Muscle of leg (tissue), 11 donors: ENCODE data around the gene CXCR4. TPM values are rescaled to one million over a fixed set of nuclear protein-coding genes. Genes with fewer than 3 reads are reported as not detected.

ENCODE experiments used
- DNase-seq: peaks from one replicate; pipeline ENCODE4 v3.0.0; 2013
- H3K27ac ChIP-seq: one replicate; pipeline ENCODE4 v1.5.1; 2013; ENCODE audit warnings: mild to moderate bottlenecking, low read length, control low read depth
- H3K27me3 ChIP-seq: one replicate; pipeline ENCODE4 v1.6.1; 2013; ENCODE audit warnings: low read length; ENCODE audit not compliant: control insufficient read depth, insufficient read depth
- H3K36me3 ChIP-seq: one replicate; pipeline ENCODE4 v1.6.1; 2013; ENCODE audit warnings: low read length; ENCODE audit not compliant: control insufficient read depth, insufficient read depth
- H3K4me1 ChIP-seq: one replicate; pipeline ENCODE4 v1.6.1; 2013; ENCODE audit warnings: low read length; ENCODE audit not compliant: control insufficient read depth, insufficient read depth
- H3K4me3 ChIP-seq: one replicate; pipeline ENCODE4 v1.5.1; 2013; ENCODE audit warnings: low read length, control low read depth
- H3K9me3 ChIP-seq: replicated peaks from 2 replicates; pipeline ENCODE4 v1.6.1; 2013; ENCODE audit warnings: low read depth, low read length; ENCODE audit not compliant: control insufficient read depth
- WGBS: methylation state at CpG from one replicate; pipeline ENCODE4 v1.1.5; 2013; ENCODE audit warnings: missing lambda C conversion rate; ENCODE audit not compliant: insufficient coverage; 5-methylcytosine and 5-hydroxymethylcytosine counted together
- polyA plus RNA-seq, 8 donors: library from polyadenylated mRNA; unstranded; fragments of 120-200 nt; gene quantifications; one replicate each; pipeline versions ENCODE4 v1.2.1 to v1.2.3, GENCODE V29; 2013; ENCODE audit warnings: inconsistent platforms in 1 of 8, low replicate concordance in 1 of 8; ENCODE audit not compliant: insufficient read length in 8 of 8, insufficient read depth in 1 of 8
- total RNA-seq: library from RNA; stranded (reverse); fragments of 120-200 nt; gene quantifications from one replicate; pipeline ENCODE4 v1.2.4, GENCODE V29; 2013

Gene CXCR4
- total and polyA plus RNA-seq, 9 donors: 23.1 to 38.1 (median 31.8) TPM

GRCh38 chr2:136116151-136116812, 1.7 kb downstream of the CXCR4 start:
- peak; percentile 52 for DNase-seq
- WGBS: 0% methylated on average over 4 of the region's 30 CpGs
- Histone ChIP-seq H3K4me1 (peaks cover 20% of the 10 kb centered on the region), H3K4me3 (peak overlapping the region; percentile 64), H3K9me3 (no peaks in the 10 kb centered on the region), H3K27me3 (peaks cover 36% of the 10 kb centered on the region), H3K27ac (peak overlapping the region; percentile 1), H3K36me3 (peaks cover 7% of the 10 kb centered on the region)

- no peaks in the 10 kb centered on the region for H3K9me3 ChIP-seq
- no peak for DNase-seq
- peak overlapping the region; percentile 11 for H3K4me3 ChIP-seq
- H3K36me3 ChIP-seq: peaks cover 7% of the 10 kb centered on the region
- H3K27me3 ChIP-seq: peaks cover 36% of the 10 kb centered on the region
- no peak overlapping the region for H3K27ac ChIP-seq
- 87% methylated on average over 10 of the region's 12 CpGs for WGBS
- peaks cover 20% of the 10 kb centered on the region for H3K4me1 ChIP-seq
Observed at GRCh38 chr2:136115183-136115761, 2.7 kb downstream of the CXCR4 start.

GRCh38 chr2:136114382-136114781, 3.6 kb downstream of the CXCR4 start:
- Histone ChIP-seq H3K27ac (no peak overlapping the region), H3K27me3 (peaks cover 32% of the 10 kb centered on the region), H3K9me3 (no peaks in the 10 kb centered on the region), H3K4me1 (peaks cover 15% of the 10 kb centered on the region), H3K36me3 (peaks cover 7% of the 10 kb centered on the region), H3K4me3 (no peak overlapping the region)
- DNase-seq: peak; percentile 64
- WGBS: 30% methylated on average over 3 of the region's 6 CpGs

- no peaks in the 10 kb centered on the region for H3K9me3 ChIP-seq
- H3K4me3 ChIP-seq: no peak overlapping the region
- no CpG with 5 or more reads among the region's 6 CpGs for WGBS
- H3K27me3 ChIP-seq: peaks cover 25% of the 10 kb centered on the region
- no peak overlapping the region for H3K27ac ChIP-seq
- no peak for DNase-seq
- H3K4me1 ChIP-seq: peaks cover 12% of the 10 kb centered on the region
- H3K36me3 ChIP-seq: peaks cover 7% of the 10 kb centered on the region
Observed at GRCh38 chr2:136113209-136113971, 4.6 kb downstream of the CXCR4 start.

GRCh38 chr2:136112317-136113208, 5.4 kb downstream of the CXCR4 start:
- no peak for DNase-seq
- Histone ChIP-seq H3K4me3 (no peak overlapping the region), H3K36me3 (peaks cover 7% of the 10 kb centered on the region), H3K27ac (no peak overlapping the region), H3K4me1 (peaks cover 10% of the 10 kb centered on the region), H3K27me3 (peaks cover 19% of the 10 kb centered on the region), H3K9me3 (no peaks in the 10 kb centered on the region)
- 40% methylated on average over 3 of the region's 5 CpGs for WGBS

- peaks cover 9% of the 10 kb centered on the region for H3K4me1 ChIP-seq
- H3K27ac ChIP-seq: no peak overlapping the region
- H3K27me3 ChIP-seq: peaks cover 12% of the 10 kb centered on the region
- WGBS: 90% methylated on average over 1 of the region's 6 CpGs
- H3K9me3 ChIP-seq: no peaks in the 10 kb centered on the region
- peaks cover 7% of the 10 kb centered on the region for H3K36me3 ChIP-seq
- DNase-seq: no peak
- no peak overlapping the region for H3K4me3 ChIP-seq
Observed at GRCh38 chr2:136111711-136112110, 6.2 kb downstream of the CXCR4 start.

GRCh38 chr2:136110526-136110925, 7.4 kb downstream of the CXCR4 start:
- H3K36me3 ChIP-seq: peaks cover 7% of the 10 kb centered on the region
- H3K4me3 ChIP-seq: no peak overlapping the region
- H3K27ac ChIP-seq: no peak overlapping the region
- H3K27me3 ChIP-seq: peaks cover 5% of the 10 kb centered on the region
- H3K4me1 ChIP-seq: peaks cover 4% of the 10 kb centered on the region
- no CpG with 5 or more reads among the region's 1 CpG for WGBS
- DNase-seq: no peak
- H3K9me3 ChIP-seq: no peaks in the 10 kb centered on the region

- WGBS: 31% methylated on average over 2 of the region's 3 CpGs
- no peak overlapping the region for H3K4me3 ChIP-seq
- DNase-seq: peak; percentile 88
- no peaks in the 10 kb centered on the region for H3K36me3 ChIP-seq
- H3K27me3 ChIP-seq: no peaks in the 10 kb centered on the region
- H3K27ac ChIP-seq: no peak overlapping the region
- H3K4me1 ChIP-seq: no peaks in the 10 kb centered on the region
- no peaks in the 10 kb centered on the region for H3K9me3 ChIP-seq
Observed at GRCh38 chr2:136108463-136108862, 9.5 kb downstream of the CXCR4 start.

GRCh38 chr2:136107051-136108033, 10.6 kb downstream of the CXCR4 start:
- H3K9me3 ChIP-seq: no peaks in the 10 kb centered on the region
- 60% methylated on average over 1 of the region's 6 CpGs for WGBS

More at GRCh38 chr2:136107051-136108033, 10.6 kb downstream of the CXCR4 start:
- Histone ChIP-seq H3K27me3 (no peaks in the 10 kb centered on the region), H3K27ac (no peak overlapping the region), H3K4me3 (no peak overlapping the region), H3K36me3 (no peaks in the 10 kb centered on the region), H3K4me1 (no peaks in the 10 kb centered on the region)
- DNase-seq: no peak
